Measurements from ENCODE around the gene SMAD1. TPM values are rescaled to one million over a fixed set of nuclear protein-coding genes. Genes with fewer than 3 reads are reported as not detected.

The SMAD1 gene
- total and polyA plus RNA-seq, 2 of the 4 experiments (the other 2 are of a cell fraction) = 11.6 to 17.6 TPM

DNA sequence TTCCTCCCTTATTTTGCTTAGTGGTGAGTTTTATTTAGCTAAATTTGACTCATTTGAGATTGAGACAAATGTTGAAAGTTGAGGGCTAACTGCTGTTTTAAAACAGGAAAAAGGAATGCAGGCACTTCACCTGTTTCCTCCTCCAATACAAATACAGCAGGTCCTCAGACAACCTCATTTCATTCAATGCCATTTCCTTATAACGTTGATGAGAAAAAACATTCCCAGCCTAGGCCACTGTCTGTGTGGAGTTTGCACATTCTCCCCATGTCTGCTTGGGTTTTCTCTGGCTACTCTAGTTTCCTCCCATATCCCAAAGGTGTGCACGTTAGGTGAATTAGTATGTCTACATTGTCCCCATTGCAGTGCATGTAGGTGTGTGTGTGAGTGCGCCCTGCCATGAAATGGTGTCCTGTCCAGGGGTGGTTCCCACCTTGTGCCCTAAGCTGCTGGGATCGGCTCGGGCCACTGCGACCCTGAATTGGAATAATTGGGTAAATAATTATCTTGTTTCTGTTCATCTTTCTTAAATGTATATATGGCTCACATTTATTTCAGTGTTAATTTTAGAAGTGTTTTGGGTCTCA lies 21.9 kb downstream of the SMAD1 start:
- H3K4me3 ChIP-seq (ENCODE audit: insufficient read depth, low read depth, low read length) = no peak overlapping the region
- H3K23ac ChIP-seq (ENCODE audit: low read depth, low read length) = no peak overlapping the region
- no peak overlapping the region for H4K91ac ChIP-seq (ENCODE audit: insufficient read depth, low read depth, low read length)
- H2BK5ac ChIP-seq (ENCODE audit: low read depth, low read length, poor library complexity, severe bottlenecking) = no peak overlapping the region
- TF ChIP-seq SMC3 (IDR thresholded peaks at IDR 0.05; ENCODE audit: low read depth, low read length) = no peak
- TF ChIP-seq MXI1 (IDR thresholded peaks at IDR 0.05; ENCODE audit: borderline replicate concordance, low read depth, low read length) = no peak
- TF ChIP-seq, protein P1, sequence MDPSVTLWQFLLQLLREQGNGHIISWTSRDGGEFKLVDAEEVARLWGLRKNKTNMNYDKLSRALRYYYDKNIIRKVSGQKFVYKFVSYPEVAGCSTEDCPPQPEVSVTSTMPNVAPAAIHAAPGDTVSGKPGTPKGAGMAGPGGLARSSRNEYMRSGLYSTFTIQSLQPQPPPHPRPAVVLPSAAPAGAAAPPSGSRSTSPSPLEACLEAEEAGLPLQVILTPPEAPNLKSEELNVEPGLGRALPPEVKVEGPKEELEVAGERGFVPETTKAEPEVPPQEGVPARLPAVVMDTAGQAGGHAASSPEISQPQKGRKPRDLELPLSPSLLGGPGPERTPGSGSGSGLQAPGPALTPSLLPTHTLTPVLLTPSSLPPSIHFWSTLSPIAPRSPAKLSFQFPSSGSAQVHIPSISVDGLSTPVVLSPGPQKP (IDR thresholded peaks at IDR 0.05; ENCODE audit: borderline replicate concordance, low read depth, low read length) = no peak
- TF ChIP-seq, protein P2, sequence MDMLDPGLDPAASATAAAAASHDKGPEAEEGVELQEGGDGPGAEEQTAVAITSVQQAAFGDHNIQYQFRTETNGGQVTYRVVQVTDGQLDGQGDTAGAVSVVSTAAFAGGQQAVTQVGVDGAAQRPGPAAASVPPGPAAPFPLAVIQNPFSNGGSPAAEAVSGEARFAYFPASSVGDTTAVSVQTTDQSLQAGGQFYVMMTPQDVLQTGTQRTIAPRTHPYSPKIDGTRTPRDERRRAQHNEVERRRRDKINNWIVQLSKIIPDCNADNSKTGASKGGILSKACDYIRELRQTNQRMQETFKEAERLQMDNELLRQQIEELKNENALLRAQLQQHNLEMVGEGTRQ (IDR thresholded peaks at IDR 0.05; ENCODE audit: low read depth, low read length) = no peak
- TF ChIP-seq CHD1 (IDR thresholded peaks at IDR 0.05; ENCODE audit: low read depth, low read length) = no peak
- TF ChIP-seq CEBPB (IDR thresholded peaks at IDR 0.05; ENCODE audit: low read depth, low read length) = no peak
- TF ChIP-seq RAD21 (IDR thresholded peaks at IDR 0.05; ENCODE audit: low read length) = no peak
- no peak for TF ChIP-seq POLR2A (IDR thresholded peaks at IDR 0.05; ENCODE audit: low read depth, low read length)
- no peak for TF ChIP-seq MAFK (IDR thresholded peaks at IDR 0.05; ENCODE audit: low read depth, low read length)
- TF ChIP-seq NFE2L2 (IDR thresholded peaks at IDR 0.05; ENCODE audit: low read depth, low read length) = no peak
- no peak for TF ChIP-seq RFX5 (IDR thresholded peaks at IDR 0.05; ENCODE audit: low read depth, low read length)
- no peak for TF ChIP-seq MAZ (IDR thresholded peaks at IDR 0.05; ENCODE audit: borderline replicate concordance, low read depth, low read length)
- TF ChIP-seq BHLHE40 (IDR thresholded peaks at IDR 0.05; ENCODE audit: low read depth, low read length) = no peak
- TF ChIP-seq RCOR1 (IDR thresholded peaks at IDR 0.05; ENCODE audit: insufficient replicate concordance, low read length) = no peak
- dilution Hi-C loops (cut with HindIII; ENCODE audit: low sequenced_read_pairs, unreplicated experiment) (no loop called here), in situ Hi-C loops (cut with MboI; ENCODE audit: low sequenced_read_pairs) (no loop called here), intact Hi-C loops (cut with micrococcal nuclease) (no loop called here)
- DNase-seq (no peak), ATAC-seq (ENCODE audit: low read depth) (no peak)
- H2AK5ac ChIP-seq (ENCODE audit: low read depth, low read length) = no peak overlapping the region
- no peaks in the 10 kb centered on the region; the same call in 1 of the 2 replicates for H3K9me1 ChIP-seq (ENCODE audit: insufficient read depth, low read length)
- no peak overlapping the region for H3K14ac ChIP-seq (replicated peaks; ENCODE audit: low read depth, low read length)
- H2AK9ac ChIP-seq (replicated peaks; ENCODE audit: low read depth, low read length, poor library complexity) = no peak overlapping the region
- no peak overlapping the region for H2BK20ac ChIP-seq (ENCODE audit: low read depth, low read length)
- H3K27me3 ChIP-seq (ENCODE audit: control insufficient read depth, insufficient read depth, low read length) = no peaks in the 10 kb centered on the region
- H4K8ac ChIP-seq (ENCODE audit: low read depth in 2 of 2, low read length in 2 of 2) = no peak overlapping the region
- H3K4me1 ChIP-seq (ENCODE audit: control insufficient read depth, insufficient read depth, low read length) = no peaks in the 10 kb centered on the region
- H3K27ac ChIP-seq (ENCODE audit: insufficient read depth, low read length) = no peak overlapping the region
- no peak overlapping the region for H3K18ac ChIP-seq (ENCODE audit: low read depth, low read length)
- H3K36me3 ChIP-seq (ENCODE audit: control insufficient read depth, insufficient read depth, low read length) = no peaks in the 10 kb centered on the region
- H3K9ac ChIP-seq (ENCODE audit: low read depth, low read length) = no peak overlapping the region
- no peak overlapping the region for H4K5ac ChIP-seq (ENCODE audit: low read depth, low read length)
- no peak overlapping the region for H2BK15ac ChIP-seq (ENCODE audit: low read depth, low read length)
- no CpG with 5 or more reads among the region's 6 CpGs for WGBS, 2 experiments (ENCODE audit: extremely low coverage in 2 of 2, insufficient read length in 1 of 2)
- H3K9me3 ChIP-seq (ENCODE audit: control insufficient read depth, insufficient read depth, low read length) = no peaks in the 10 kb centered on the region
- H3K4me2 ChIP-seq (ENCODE audit: low read depth, low read length) = no peak overlapping the region
- peaks cover 8 to 11% of the 10 kb centered on the region in 2 experiments for H3K79me1 ChIP-seq (ENCODE audit: low read depth in 1 of 2, low read length in 2 of 2)
- POLR2A ChIA-PET (ENCODE audit: unreplicated experiment) = no interaction called here
- CTCF ChIA-PET = interaction anchor here (1.4 kb wide), 1 partner anchor 11 kb away, joined by 3 read pairs; no protein-coding TSS in a partner anchor
- no peak overlapping the region for H2BK120ac ChIP-seq (ENCODE audit: low read depth, low read length)
- peaks cover 3% of the 10 kb centered on the region; the same call in 1 of the 2 replicates for H4K20me1 ChIP-seq (ENCODE audit: insufficient read depth, low read length)
- no peak overlapping the region for H3K4ac ChIP-seq (ENCODE audit: low read depth, low read length)
- H2AFZ ChIP-seq (replicated peaks; ENCODE audit: low read length, poor library complexity) = no peak overlapping the region
- BruUV-seq (replicated peaks) = no TSS peak
- no peak overlapping the region for H3K56ac ChIP-seq (ENCODE audit: extremely low read depth, insufficient read depth, low read length)
